Naive thymus-derived CD4-positive, alpha-beta T cell (primary cell): ENCODE data around the gene EDDM3A. TPM values are rescaled to one million over a fixed set of nuclear protein-coding genes. Genes with fewer than 3 reads are reported as not detected.
"Not testable (repeated sequence)": the region's sequence is repeated elsewhere in the genome, so short reads cannot be mapped to it uniquely, and the experiment has no call there.

Source experiments
- ATAC-seq: fragments of 150-1000 bp; cut with Tn5 transposase; 2 replicates; pipeline ENCODE4 v1.10.0; 2021; ENCODE audit warnings: mild to moderate bottlenecking, moderate library complexity
- CTCF ChIA-PET: fragments of 350-600 bp; sonication (Branson Sonifier 250); formaldehyde crosslinking; loops from one replicate; lab custom pipeline; 2021; ENCODE audit warnings: antibody characterized with exemption; lab: Charles Lee
- POLR2A ChIA-PET: fragments of 350-600 bp; sonication (Branson Sonifier 250); formaldehyde crosslinking; loops from one replicate; lab custom pipeline; 2021; ENCODE audit warnings: antibody characterized with exemption, inconsistent platforms; lab: Charles Lee
- DNase-seq, 9 donors: peaks; one replicate each; pipeline versions ENCODE4 v3.0.0 to v3.0.0-alpha.2; 2020 to 2022; ENCODE audit warnings: mixed read lengths in 1 of 9
- H3K27ac ChIP-seq: one replicate; pipeline ENCODE4 v1.7.0; 2013; ENCODE audit warnings: mild to moderate bottlenecking, low read depth, low read length, moderate library complexity
- H3K27me3 ChIP-seq, 2 donors: one replicate each; pipeline ENCODE4 v1.7.0; 2013; ENCODE audit warnings: low read length in 2 of 2, mild to moderate bottlenecking in 2 of 2, moderate library complexity in 2 of 2; ENCODE audit not compliant: control insufficient read depth in 2 of 2, insufficient read depth in 2 of 2
- H3K36me3 ChIP-seq, 3 experiments: 1 replicate in 2 of 3; 2 replicates in 1 of 3; pipeline ENCODE4 v1.7.0; 2013; ENCODE audit warnings: low read length in 3 of 3, mild to moderate bottlenecking in 3 of 3, moderate library complexity in 1 of 3; ENCODE audit not compliant: insufficient read depth in 3 of 3, control insufficient read depth in 2 of 3
- H3K4me1 ChIP-seq, 2 donors: one replicate each; pipeline ENCODE4 v1.7.0; 2013; ENCODE audit warnings: low read length in 2 of 2, mild to moderate bottlenecking in 2 of 2, moderate library complexity in 1 of 2; ENCODE audit not compliant: control insufficient read depth in 2 of 2, insufficient read depth in 2 of 2
- H3K4me3 ChIP-seq: 2 replicates; pipeline ENCODE4 v1.7.0; 2013; ENCODE audit warnings: mild to moderate bottlenecking, low read length
- H3K9me3 ChIP-seq, 3 experiments: 1 replicate in 2 of 3; 2 replicates in 1 of 3; pipeline ENCODE4 v1.7.0; 2013; ENCODE audit warnings: low read length in 3 of 3; ENCODE audit not compliant: control insufficient read depth in 2 of 3
- H3K27ac Mint-ChIP-seq, 9 donors: one replicate each; pipeline ENCODE4 v1.8.0; 2020 to 2022; ENCODE audit warnings: mixed read lengths in 9 of 9, mild to moderate bottlenecking in 8 of 9, moderate library complexity in 5 of 9, inconsistent platforms in 2 of 9
- H3K27me3 Mint-ChIP-seq, 5 donors: one replicate each; pipeline ENCODE4 v1.8.0; 2021 to 2022; ENCODE audit warnings: mixed read lengths in 5 of 5, mild to moderate bottlenecking in 1 of 5
- H3K36me3 Mint-ChIP-seq, 5 donors: one replicate each; pipeline ENCODE4 v1.8.0; 2020 to 2022; ENCODE audit warnings: mixed read lengths in 5 of 5, mild to moderate bottlenecking in 3 of 5, inconsistent platforms in 1 of 5
- H3K4me1 Mint-ChIP-seq, 7 donors: one replicate each; pipeline ENCODE4 v1.8.0; 2020 to 2022; ENCODE audit warnings: mixed read lengths in 7 of 7, mild to moderate bottlenecking in 3 of 7, inconsistent platforms in 1 of 7
- H3K4me3 Mint-ChIP-seq, 10 donors: one replicate each; pipeline ENCODE4 v1.8.0; 2020 to 2022; ENCODE audit warnings: mild to moderate bottlenecking in 10 of 10, mixed read lengths in 10 of 10, moderate library complexity in 6 of 10, inconsistent platforms in 2 of 10
- H3K9me3 Mint-ChIP-seq, 11 donors: one replicate each; pipeline ENCODE4 v1.8.0; 2020 to 2022; ENCODE audit warnings: mixed read lengths in 11 of 11, mild to moderate bottlenecking in 4 of 11, inconsistent platforms in 1 of 11, moderate library complexity in 1 of 11
- intact Hi-C, 2 donors: fragments of 100-400 bp; cut with micrococcal nuclease; formaldehyde crosslinking; loops; one replicate each; pipeline ENCODE4 v1.15.1; 2023
- polyA plus RNA-seq, 2 donors: library from polyadenylated mRNA; unstranded; fragments of 300-500 nt; fragmentation: Illumina TruSeq; gene quantifications; one replicate each; pipeline ENCODE4 v1.2.3, GENCODE V29; 2021
- total RNA-seq, 6 experiments: library from RNA in 5 of 6; stranded (reverse) in 5 of 6; gene quantifications; 1 replicate in 5 of 6; 2 replicates in 1 of 6; pipeline ENCODE4 v1.2.3 and lab custom pipeline; 2021 to 2026

The EDDM3A gene
- total and polyA plus RNA-seq, 7 experiments from 2014 or later, result not detected

DNA sequence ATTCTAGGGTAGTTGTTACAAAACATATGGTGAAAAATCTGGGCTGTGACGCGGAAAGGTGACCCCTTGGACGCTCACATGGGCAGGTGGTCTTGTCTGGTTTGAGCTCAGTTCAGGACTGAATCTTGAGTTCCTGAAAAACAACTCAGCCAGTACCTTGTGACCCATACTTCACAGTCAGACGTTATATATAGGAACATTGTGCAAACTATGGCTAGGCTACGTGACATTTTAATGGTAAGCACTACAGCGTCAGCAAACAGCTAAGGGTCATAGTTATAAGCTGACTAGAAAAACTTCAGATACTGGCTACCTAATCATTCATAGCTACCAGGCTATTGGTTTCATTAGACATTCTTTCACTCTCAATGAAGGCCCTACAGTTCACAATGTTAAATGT is 14.8 kb upstream of the EDDM3A start:
- POLR2A ChIA-PET, result no interaction called here
- DNase-seq (no peak), ATAC-seq (no peak)
- CTCF ChIA-PET, result interaction anchor here (1.0 kb wide), 1 partner anchor 143 kb away, joined by 3 read pairs; no protein-coding TSS in a partner anchor
- intact Hi-C loops, result no loop called here
- Mint-ChIP-seq H3K27ac (no peak overlapping the region), H3K9me3 (no peaks in the 10 kb centered on the region), H3K4me1 (peaks cover 0 to 7% (median 0%) of the 10 kb centered on the region in 7 donors), H3K27me3 (peaks cover 11 to 22% (median 17%) of the 10 kb centered on the region in 5 donors), H3K36me3 (no peaks in the 10 kb centered on the region), H3K4me3 (no peak overlapping the region)
- H3K4me1 ChIP-seq, result no peaks in the 10 kb centered on the region
- no peak overlapping the region for H3K27ac ChIP-seq
- H3K9me3 ChIP-seq, result no peaks in the 10 kb centered on the region
- no peak overlapping the region for H3K4me3 ChIP-seq
- H3K27me3 ChIP-seq, result no peaks in the 10 kb centered on the region
- H3K36me3 ChIP-seq, result no peaks in the 10 kb centered on the region

DNA sequence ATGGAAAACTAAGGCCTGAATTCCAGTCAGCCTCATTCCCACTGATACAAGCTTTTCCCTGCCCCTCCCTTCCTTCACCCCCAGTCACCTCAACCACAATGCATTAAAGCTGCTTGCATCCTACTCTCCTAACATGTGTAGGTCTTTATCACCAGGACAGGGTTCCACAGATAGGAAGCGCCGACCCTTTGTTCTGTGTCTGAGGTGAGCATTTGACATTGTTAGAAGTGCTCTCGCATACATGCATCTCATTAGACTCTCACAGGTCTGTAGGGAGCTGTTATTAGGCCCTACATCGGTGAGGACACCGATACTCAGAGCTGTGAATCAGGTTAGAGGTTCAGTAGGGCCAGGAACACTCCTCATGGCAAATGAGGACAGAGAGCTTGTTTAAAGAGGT is 13.2 kb upstream of the EDDM3A start:
- H3K27ac ChIP-seq, result no peak overlapping the region
- H3K4me1 ChIP-seq, result no peaks in the 10 kb centered on the region
- H3K27ac Mint-ChIP-seq, result no peak overlapping the region
- H3K27me3 Mint-ChIP-seq, result peaks cover 0 to 9% (median 6%) of the 10 kb centered on the region in 5 donors
- H3K4me3 Mint-ChIP-seq, result no peak overlapping the region
- H3K4me3 ChIP-seq, result no peak overlapping the region
- peaks cover 0 to 5% (median 0%) of the 10 kb centered on the region in 7 donors for H3K4me1 Mint-ChIP-seq
- ATAC-seq (no peak), DNase-seq (no peak)
- ChIA-PET POLR2A (interaction anchor here (0.6 kb wide), 1 partner anchor 34 kb away, joined by 3 read pairs; no protein-coding TSS in a partner anchor), CTCF (no interaction called here)
- no peaks in the 10 kb centered on the region for H3K36me3 Mint-ChIP-seq
- no peaks in the 10 kb centered on the region for H3K36me3 ChIP-seq
- intact Hi-C loops, result no loop called here
- no peaks in the 10 kb centered on the region for H3K27me3 ChIP-seq
- H3K9me3 Mint-ChIP-seq, result no peaks in the 10 kb centered on the region
- no peaks in the 10 kb centered on the region for H3K9me3 ChIP-seq

DNA sequence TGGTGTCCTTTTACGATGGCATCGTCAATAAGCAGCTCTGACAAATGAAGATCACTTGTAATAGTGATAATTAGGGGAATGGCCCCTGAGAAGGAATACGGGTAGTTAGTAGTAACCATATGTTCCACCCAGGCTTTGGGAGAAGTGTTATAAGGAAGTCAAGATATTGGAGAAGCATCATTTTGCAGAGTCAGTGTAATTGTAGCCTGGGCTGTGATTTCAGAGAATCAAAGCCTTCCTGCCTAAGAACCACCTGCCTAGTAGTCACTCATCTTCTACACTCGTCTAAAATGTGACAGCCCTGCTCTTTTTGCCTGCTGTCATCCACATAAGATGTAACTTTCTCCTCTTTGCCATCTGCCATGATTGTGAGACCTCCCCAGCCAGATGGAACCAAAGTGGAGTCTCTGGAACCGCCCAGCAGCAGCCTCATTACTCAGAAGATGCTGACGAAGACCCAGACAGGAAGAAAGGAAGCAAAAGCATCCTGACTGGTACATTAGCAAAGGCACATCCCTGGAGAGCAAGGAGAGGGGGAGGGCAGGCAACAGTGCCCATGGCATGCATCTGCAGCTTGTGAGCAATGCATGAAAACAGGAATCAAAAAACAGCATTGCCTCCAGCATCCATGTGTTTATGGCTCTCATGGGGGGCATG is 12.6 kb upstream of the EDDM3A start:
- no peak overlapping the region for H3K4me3 ChIP-seq
- no peak overlapping the region for H3K27ac ChIP-seq
- H3K27me3 ChIP-seq, result no peaks in the 10 kb centered on the region
- H3K36me3 ChIP-seq, result no peaks in the 10 kb centered on the region
- no peaks in the 10 kb centered on the region for H3K9me3 ChIP-seq
- H3K4me3 Mint-ChIP-seq, result no peak overlapping the region
- peaks cover 0 to 5% (median 0%) of the 10 kb centered on the region in 7 donors for H3K4me1 Mint-ChIP-seq
- H3K27me3 Mint-ChIP-seq, result peaks cover 0 to 4% (median 0%) of the 10 kb centered on the region in 5 donors
- ATAC-seq (no peak), DNase-seq (no peak)
- ChIA-PET POLR2A (interaction anchor here (0.6 kb wide), 1 partner anchor 167 kb away, joined by 3 read pairs; no protein-coding TSS in a partner anchor), CTCF (no interaction called here)
- H3K9me3 Mint-ChIP-seq, result no peaks in the 10 kb centered on the region
- no peaks in the 10 kb centered on the region for H3K4me1 ChIP-seq
- no peak overlapping the region for H3K27ac Mint-ChIP-seq
- no peaks in the 10 kb centered on the region for H3K36me3 Mint-ChIP-seq
- intact Hi-C loops, result no loop called here

DNA sequence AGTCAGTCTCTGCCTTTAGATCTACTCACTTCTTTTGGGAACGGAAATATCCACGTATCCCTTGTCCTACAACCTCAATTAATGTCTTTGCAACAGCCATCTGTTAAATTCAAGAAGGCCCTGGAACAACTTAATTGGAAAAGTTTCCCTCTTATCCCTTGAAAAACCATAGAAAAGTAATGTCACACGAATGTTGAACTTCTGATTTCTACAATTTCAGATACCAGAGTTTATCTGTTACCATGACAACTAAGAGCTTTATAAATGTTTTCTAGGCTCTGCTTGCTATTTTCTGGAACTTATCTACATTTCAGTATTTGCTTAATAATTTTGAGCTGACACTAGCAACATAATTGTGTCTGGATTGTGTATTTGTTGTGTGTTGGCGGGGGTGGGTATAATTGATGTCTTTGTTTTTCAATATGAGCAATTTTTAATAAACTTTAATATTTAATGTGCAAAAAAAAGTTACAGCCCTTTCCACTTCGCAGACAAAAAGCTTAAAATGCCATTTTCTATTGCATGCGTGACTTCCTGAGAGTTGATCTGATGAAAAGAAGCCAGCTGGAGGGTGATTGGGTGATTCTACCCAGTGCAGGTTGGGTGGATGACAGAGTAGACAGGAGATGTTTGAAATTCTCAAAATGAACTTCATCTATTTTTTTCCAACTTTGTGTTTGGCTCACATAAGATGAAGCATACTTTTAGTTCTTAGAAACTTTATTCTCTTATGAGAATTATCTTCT is 11.8 kb upstream of the EDDM3A start:
- no peak overlapping the region for H3K4me3 Mint-ChIP-seq
- peaks cover 0 to 5% (median 0%) of the 10 kb centered on the region in 7 donors for H3K4me1 Mint-ChIP-seq
- DNase-seq (no peak), ATAC-seq (no peak)
- intact Hi-C loops, result no loop called here
- Histone ChIP-seq H3K27ac (no peak overlapping the region), H3K4me1 (no peaks in the 10 kb centered on the region), H3K36me3 (no peaks in the 10 kb centered on the region), H3K9me3 (no peaks in the 10 kb centered on the region), H3K27me3 (no peaks in the 10 kb centered on the region), H3K4me3 (no peak overlapping the region)
- H3K9me3 Mint-ChIP-seq, result no peaks in the 10 kb centered on the region
- ChIA-PET CTCF (no interaction called here), POLR2A (interaction anchor here (0.6 kb wide), 1 partner anchor 168 kb away, joined by 3 read pairs; no protein-coding TSS in a partner anchor)
- H3K36me3 Mint-ChIP-seq, result no peaks in the 10 kb centered on the region
- peaks cover 0 to 8% (median 0%) of the 10 kb centered on the region in 5 donors for H3K27me3 Mint-ChIP-seq
- H3K27ac Mint-ChIP-seq, result no peak overlapping the region

DNA sequence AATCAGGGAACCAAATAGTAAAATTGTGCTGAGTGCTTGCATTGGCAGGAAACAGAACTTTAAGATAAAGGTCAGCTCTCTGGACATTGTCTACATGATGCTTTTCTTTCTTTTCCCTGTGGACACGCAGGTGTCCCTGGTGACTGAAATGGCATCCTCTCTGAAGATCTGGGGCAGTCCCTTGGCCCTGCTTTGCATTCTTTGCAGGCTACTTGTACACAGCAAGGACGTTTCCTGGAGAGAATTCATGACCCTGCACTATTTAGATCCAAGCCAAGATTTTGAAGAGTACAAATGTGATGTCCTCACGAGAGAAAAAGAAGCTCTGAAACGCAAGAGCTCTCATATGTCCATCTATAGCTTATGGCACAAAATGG is 11.3 kb upstream of the EDDM3A start:
- H3K9me3 Mint-ChIP-seq, result no peaks in the 10 kb centered on the region
- ATAC-seq (no peak), DNase-seq (no peak)
- H3K27me3 Mint-ChIP-seq, result peaks cover 0 to 8% (median 0%) of the 10 kb centered on the region in 5 donors
- Histone ChIP-seq H3K27me3 (no peaks in the 10 kb centered on the region), H3K27ac (no peak overlapping the region), H3K4me3 (no peak overlapping the region), H3K36me3 (no peaks in the 10 kb centered on the region), H3K4me1 (no peaks in the 10 kb centered on the region), H3K9me3 (no peaks in the 10 kb centered on the region)
- intact Hi-C loops, result no loop called here
- ChIA-PET CTCF (no interaction called here), POLR2A (no interaction called here)
- no peaks in the 10 kb centered on the region for H3K36me3 Mint-ChIP-seq
- no peak overlapping the region for H3K27ac Mint-ChIP-seq
- H3K4me1 Mint-ChIP-seq, result peaks cover 0 to 5% (median 0%) of the 10 kb centered on the region in 7 donors
- H3K4me3 Mint-ChIP-seq, result no peak overlapping the region

DNA sequence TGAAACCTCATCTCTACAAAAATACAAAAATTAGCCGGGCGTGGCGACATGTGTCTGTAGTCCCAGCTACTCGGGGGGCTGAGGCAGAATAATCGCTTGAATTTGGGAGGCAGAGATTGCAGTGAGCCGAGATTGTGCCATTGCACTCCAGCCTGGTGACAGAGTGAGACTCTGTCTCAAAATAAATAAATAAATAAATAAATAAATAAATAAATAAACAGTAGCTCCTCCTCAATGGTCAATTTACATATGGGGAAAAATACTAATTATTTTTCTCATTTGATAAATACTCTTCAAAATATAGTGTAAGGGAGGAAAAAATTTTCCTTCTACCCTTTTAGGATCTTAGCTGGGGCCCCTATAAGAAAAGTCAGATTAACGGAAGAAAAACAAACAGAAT is 7.4 kb upstream of the EDDM3A start:
- H3K27me3 ChIP-seq, H3K27ac ChIP-seq, H3K36me3 Mint-ChIP-seq, H3K27ac Mint-ChIP-seq, H3K4me1 Mint-ChIP-seq, H3K36me3 ChIP-seq, intact Hi-C loops, H3K9me3 Mint-ChIP-seq, CTCF ChIA-PET, DNase-seq, H3K27me3 Mint-ChIP-seq, H3K4me1 ChIP-seq, ATAC-seq, H3K9me3 ChIP-seq, H3K4me3 ChIP-seq, H3K4me3 Mint-ChIP-seq: not testable (repeated sequence)
- POLR2A ChIA-PET, result interaction anchor here (0.6 kb wide), 1 partner anchor 41 kb away, joined by 3 read pairs; no protein-coding TSS in a partner anchor
